Frontal cortex (tissue), 4 donors: ENCODE data around the gene CSF1. TPM values are rescaled to one million over a fixed set of nuclear protein-coding genes. Genes with fewer than 3 reads are reported as not detected.

Experiments used
- DNase-seq, 2 donors: peaks; one replicate each; pipeline ENCODE4 v3.0.0; 2012; ENCODE audit warnings: low spot score in 2 of 2
- FAIRE-seq: peaks from 2 replicates; lab custom pipeline; 2012; peaks lifted over from hg19 to GRCh38; lab: Jason Lieb, UNC
- total RNA-seq: library from RNA; depleted of rRNA; stranded (reverse); fragments of >200 nt; gene quantifications from one replicate; pipeline ENCODE4 v1.2.3, GENCODE V29; 2014
- donor health status: control.
- donor health status: control.
- donor health status: control.

CSF1 gene
- total RNA-seq, 1 donor from 2014 or later: 1.6 TPM

GRCh38 chr1:109960745-109961094 lies 50.1 kb downstream of the CSF1 start:
- FAIRE-seq (no peak), DNase-seq (no peak)

- FAIRE-seq (no peak), DNase-seq (no peak)
Observed at GRCh38 chr1:109963864-109964263, 53.2 kb downstream of the CSF1 start.

GRCh38 chr1:109969146-109969829 lies 58.6 kb downstream of the CSF1 start:
- DNase-seq: no peak
- no peak for FAIRE-seq

- FAIRE-seq (no peak), DNase-seq (no peak)
Observed at GRCh38 chr1:109969907-109970306, 59.3 kb downstream of the CSF1 start.

- no peak for DNase-seq
- FAIRE-seq: no peak
Observed at GRCh38 chr1:109971559-109971958, 60.9 kb downstream of the CSF1 start.

- FAIRE-seq (no peak), DNase-seq (no peak)
Observed at GRCh38 chr1:109974191-109974590, 63.5 kb downstream of the CSF1 start.

GRCh38 chr1:109975718-109976117 lies 65.1 kb downstream of the CSF1 start:
- FAIRE-seq (no peak), DNase-seq (no peak)

GRCh38 chr1:109976762-109977161 lies 66.1 kb downstream of the CSF1 start:
- FAIRE-seq: no peak

GRCh38 chr1:109977225-109977624 lies 66.6 kb downstream of the CSF1 start:
- FAIRE-seq (no peak), DNase-seq (no peak)

More at GRCh38 chr1:109976762-109977161, 66.1 kb downstream of the CSF1 start:
- DNase-seq: no peak

GRCh38 chr1:109977657-109978378 lies 67.2 kb downstream of the CSF1 start:
- FAIRE-seq (no peak), DNase-seq (no peak)

GRCh38 chr1:109978761-109979488 lies 68.3 kb downstream of the CSF1 start:
- no peak for DNase-seq
- no peak for FAIRE-seq

- no peak for FAIRE-seq
- no peak for DNase-seq
Observed at GRCh38 chr1:109979489-109980091, 68.9 kb downstream of the CSF1 start.

Other genes with a start within 250 kb of the CSF1 start
- 18.8 TPM for gene GSTM2, start 242.8 kb upstream of the CSF1 start, total RNA-seq
- gene GSTM1, start 223.0 kb upstream of the CSF1 start, total RNA-seq: 4.1 TPM
- 3.7 TPM for gene GSTM5, start 198.6 kb upstream of the CSF1 start, total RNA-seq
- gene GSTM3, start 169.8 kb upstream of the CSF1 start, total RNA-seq: 80.3 TPM
- not detected for gene EPS8L3, start 146.9 kb upstream of the CSF1 start, total RNA-seq
- 21.2 TPM for gene AHCYL1, start 73.9 kb downstream of the CSF1 start, total RNA-seq
- 98.2 TPM for gene STRIP1, start 123.8 kb downstream of the CSF1 start, total RNA-seq
- 0.41 TPM for gene ALX3, start 159.8 kb downstream of the CSF1 start, total RNA-seq
- 0.41 TPM for gene UBL4B, start 201.6 kb downstream of the CSF1 start, total RNA-seq
- gene SLC6A17, start 239.6 kb downstream of the CSF1 start, total RNA-seq: 16.7 TPM